ENCODE results near the gene CNTLN.
A peak's percentile ranks its signal among the peaks of the same experiment; 100 is the strongest.
"Not testable (repeated sequence)": the region's sequence is repeated elsewhere in the genome, so short reads cannot be mapped to it uniquely, and the experiment has no call there.

Gene CNTLN

DNA sequence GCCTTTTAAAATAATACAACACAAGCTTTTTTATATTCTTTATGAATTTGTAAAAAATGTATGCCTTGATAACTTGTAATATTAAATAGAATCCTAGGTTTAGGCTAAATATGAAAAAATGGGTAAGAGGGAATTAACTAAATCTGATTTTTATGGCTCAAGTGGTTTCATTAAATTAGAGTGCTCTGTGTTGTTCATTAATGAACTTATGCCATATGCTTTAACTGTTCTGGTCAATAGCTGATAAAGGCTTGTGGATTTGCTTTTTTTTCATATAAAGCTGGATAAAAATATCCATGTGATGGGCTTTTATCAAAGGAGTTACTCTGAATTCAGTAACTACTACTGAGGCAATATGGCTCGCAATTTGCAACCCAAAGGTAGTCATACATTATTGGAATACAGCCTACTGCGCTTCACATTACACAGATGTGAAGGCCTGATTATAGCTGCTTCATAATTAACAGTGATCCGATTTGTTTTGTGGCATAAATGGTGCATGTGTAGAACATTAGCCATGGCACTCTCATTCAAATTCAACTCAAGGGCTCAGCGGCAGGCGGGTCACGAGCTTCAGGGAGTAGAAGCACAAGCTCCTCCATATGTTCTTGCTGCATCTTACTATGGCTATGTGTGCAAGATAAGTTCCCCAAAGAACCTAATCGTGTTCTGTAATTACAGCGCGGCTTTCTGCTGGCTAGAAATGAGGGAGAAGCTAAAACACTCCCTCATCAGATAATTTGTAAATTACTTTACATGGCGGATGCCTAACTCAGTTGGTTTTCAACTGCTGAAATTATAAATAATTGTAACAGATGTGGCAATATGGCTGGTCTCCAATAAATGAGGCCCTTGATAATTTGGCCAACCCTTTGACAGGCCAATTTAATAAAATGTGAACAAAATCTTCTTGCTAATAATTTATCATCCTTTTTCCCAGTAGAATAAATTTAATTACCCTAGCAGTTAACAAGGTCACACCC lies 188.3 kb downstream of the CNTLN start:
- no peak for DNase-seq

DNA sequence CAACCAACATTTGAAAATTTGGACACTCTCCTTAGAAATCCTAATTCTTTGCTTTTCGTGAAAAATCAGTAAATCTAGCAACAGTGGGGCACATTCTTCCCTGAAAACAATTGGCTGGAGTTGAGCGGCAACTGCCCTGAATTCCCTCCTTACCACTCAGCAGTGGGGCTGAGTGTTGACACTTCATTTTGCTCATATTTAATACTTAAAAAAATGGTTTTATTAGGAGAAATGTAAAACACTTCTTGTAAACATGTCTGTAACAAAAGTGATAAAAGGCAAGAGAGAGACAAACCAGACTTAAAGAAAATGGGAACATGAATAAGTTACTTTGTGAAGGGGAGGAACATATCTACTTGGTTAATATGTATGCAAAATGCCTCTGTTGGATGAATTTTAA lies 193.5 kb downstream of the CNTLN start:
- no peak for DNase-seq

DNA sequence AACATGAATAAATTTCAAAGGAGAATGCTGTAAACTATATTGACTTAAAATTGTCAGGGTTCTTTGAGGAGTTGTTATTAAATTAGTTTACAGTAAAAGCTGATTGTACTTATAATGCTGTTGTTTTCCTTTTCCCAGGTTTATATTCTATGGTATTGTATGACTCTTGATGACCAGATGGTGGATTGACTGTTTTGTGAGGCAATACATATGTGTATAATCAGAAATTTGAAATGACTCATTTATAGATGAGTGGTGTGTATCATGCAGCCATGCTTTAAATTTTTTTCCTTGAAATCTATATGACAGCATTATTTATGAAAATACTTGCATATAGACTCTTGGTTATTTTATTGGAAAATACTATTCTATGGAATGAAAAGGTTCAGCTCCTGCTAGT lies 195.3 kb downstream of the CNTLN start:
- DNase-seq, result no peak

DNA sequence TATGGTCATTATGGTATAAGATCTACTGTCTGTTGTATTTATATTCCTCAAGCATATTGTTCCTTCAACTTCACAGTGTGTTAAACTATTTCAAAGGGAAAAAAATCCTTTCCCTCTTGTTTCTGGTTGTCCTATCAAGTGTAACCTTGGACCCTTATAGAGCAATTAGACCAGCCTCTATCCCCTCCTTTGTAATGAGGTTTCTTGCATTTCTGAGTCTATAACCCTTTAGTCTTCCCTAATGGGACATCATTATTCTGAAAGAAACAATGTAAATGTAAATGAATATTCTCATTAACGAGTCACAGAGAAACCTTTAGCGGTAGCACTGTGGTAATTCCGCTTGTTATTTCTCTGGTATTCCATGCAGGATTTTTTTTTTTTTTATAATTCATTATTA lies 197.3 kb downstream of the CNTLN start:
- DNase-seq, result no peak

DNA sequence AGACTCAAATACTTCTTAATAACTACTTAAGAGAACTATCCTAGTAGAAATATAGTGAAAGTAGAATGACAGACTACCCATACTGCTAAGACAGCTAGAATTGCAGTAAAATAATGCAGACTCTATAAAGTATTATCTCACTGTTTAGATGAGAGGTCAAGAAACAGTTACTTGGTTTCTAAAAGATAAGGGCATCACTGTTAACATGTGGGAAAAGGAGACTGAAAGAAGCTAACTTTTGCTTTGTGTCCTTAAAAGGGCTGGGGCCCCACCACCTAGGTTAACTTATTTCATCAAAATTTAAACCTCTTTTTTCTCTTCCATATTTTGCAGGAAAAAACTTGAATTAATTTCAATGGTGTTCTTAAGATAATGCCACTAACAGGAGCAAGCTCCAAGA lies 204.3 kb downstream of the CNTLN start:
- DNase-seq, result no peak

DNA sequence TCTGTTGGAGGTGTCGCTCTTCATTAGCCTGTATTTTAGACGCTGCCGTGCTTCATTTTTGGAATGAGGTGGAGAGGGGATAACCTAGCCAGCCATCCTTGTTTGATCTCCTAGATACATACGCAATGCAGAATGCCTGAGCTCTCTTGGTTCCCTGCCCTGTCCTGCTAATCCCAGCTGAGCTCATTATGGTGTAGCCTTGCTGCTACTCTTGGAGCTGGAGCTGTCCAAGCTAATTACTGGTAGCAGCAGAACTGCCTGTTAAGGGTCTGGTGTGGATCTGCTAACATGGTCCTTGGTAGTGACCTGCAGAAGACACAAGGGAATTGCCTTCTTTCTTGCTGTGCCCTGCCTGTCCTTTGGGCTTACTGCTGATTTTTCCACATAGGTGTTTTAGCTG lies 207.9 kb downstream of the CNTLN start:
- DNase-seq, result no peak

DNA sequence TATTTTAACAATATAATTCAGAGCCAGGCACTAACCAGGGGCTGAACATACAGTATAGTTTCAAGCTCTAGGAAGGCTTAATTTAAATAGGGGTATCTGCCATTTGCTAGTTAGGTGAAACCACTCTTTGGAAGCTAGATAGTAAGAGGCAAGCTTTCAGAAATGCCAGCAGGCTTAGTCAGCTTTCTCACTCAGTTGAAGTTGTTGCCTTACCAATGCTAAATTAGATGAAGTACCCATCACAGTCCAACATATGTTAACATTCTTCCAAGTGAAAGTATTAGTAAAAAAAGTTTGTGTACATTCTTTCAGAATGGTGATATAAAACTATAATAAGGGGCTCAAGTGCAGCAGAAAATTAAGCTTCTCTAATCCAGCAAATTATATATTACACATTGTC lies 215.0 kb downstream of the CNTLN start:
- DNase-seq, result no peak

DNA sequence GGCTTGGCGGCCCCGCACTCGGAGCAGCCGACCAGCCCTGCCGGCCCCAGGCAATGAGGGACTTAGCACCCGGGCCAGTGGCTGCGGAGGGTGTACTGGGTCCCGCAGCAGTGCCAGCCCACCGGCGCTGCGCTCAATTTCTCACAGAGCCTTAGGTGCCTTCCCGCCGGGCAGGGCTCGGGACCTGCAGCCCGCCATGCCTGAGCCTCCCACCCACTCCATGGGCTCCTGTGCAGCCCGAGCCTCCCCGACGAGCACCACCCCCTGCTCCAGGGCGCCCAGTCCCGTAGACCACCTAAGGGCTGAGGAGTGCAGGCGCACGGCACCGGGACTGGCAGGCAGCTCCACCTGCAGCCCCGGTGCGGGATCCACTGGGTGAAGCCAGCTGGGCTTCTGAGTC lies 219.2 kb downstream of the CNTLN start:
- not testable (repeated sequence) for DNase-seq

DNA sequence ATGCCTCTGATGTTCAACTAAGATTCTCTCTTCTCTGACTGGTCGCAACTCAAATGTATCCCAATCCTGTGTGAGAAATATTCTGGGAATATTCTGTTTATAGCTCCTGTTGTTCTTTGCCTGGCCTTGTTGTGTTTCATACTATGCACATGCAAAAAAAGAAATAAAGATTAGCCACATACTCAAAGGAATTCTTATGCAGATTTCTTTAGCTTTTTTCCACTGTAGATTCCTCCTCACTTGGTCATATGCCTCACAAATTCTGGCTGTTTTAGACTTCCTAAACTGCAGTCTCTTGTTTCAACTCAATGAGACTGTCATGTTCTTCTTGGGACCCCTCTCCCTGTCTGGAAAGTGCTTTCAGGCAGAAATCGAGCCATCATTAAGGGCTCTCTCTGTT lies 226.5 kb downstream of the CNTLN start:
- DNase-seq, result no peak

DNA sequence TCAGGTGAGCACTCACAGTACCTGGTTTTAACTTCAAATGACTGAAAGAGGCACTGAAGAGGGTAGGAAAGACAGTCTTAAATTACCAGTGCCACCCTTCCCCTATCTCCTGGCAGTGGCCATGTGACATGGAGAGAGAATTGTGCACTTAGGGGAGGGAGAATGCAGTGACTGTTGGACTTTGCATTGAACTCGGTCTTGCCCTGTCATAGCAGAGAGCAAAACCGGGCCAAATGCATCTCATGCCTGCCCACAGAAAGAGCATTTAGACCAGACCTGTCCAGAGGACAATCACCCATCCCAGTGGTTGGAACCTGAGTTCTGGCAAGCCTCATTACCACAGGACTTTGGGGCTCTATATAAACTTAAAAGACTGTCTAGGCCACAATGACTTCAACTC lies 232.2 kb downstream of the CNTLN start:
- no peak for DNase-seq

DNA sequence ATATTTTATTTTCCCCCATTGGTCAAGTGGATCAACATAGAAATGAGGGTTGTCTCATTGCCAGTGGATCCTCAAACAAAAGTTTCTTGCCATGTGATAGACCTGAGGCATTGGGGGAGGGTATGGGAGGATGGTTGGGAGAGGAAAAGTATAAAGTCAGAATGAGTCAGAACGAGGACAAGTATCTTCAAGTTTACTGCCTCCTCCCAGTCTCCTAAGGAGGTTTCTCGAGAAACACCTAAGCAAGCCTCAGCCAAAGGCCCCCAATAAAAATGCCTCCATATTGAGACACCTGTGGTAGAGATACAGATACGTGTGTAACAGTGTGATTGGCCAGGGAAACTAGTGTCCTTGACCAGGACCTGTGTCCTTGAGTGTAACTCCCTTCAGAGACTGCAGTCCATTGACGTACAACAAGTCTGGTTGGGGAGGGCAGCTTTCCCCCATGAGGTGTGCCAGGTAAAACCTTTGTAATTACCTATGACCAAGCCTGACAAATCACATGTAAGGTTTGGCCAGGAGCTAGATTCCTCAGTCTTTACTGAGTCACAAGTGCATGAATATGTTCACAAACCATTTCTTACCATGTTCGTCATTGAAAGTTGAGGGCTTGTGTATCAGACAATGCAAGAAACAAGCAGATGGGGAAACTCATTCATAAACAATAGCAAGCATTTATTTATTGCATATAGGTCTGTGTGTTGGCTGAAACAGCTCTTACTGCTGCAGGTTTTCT lies 245.5 kb downstream of the CNTLN start:
- DNase-seq, result no peak

DNA sequence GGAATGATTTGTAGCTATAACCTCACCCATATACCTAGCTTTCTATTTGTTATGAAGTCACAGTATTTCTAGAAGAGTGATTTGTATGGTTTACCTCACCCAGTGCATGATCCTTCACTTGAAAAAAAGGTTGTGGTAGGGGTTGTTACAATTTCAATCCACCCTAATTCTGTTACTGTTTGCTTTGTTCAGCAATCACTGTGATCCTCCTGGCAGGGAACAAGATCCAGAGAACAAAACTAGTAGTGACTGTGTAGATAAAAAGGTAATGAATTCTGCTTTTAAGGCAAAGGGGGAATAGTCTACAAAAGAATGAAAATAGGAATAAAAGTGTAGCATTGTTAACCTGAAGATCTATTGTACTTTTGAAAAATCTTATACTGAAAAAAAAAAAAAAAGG lies 252.7 kb downstream of the CNTLN start:
- DNase-seq, result no peak

DNA sequence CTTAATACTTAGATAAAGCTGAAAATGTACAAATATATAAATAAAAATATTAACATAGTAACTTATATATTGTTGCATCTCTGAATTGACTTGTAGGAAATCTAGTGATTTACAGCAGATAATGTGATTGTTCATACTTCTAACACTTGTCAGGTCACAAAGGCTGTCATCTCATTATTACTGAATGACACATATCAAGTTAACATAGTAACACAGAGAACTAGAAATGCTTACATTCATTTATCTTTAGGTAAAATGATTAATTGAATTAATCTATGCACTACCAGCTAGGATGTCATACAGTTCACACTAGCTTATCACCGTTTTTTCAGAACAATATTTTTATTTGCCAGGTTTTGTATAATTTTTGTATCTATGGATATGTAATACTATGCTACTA lies 254.2 kb downstream of the CNTLN start:
- DNase-seq, result no peak

DNA sequence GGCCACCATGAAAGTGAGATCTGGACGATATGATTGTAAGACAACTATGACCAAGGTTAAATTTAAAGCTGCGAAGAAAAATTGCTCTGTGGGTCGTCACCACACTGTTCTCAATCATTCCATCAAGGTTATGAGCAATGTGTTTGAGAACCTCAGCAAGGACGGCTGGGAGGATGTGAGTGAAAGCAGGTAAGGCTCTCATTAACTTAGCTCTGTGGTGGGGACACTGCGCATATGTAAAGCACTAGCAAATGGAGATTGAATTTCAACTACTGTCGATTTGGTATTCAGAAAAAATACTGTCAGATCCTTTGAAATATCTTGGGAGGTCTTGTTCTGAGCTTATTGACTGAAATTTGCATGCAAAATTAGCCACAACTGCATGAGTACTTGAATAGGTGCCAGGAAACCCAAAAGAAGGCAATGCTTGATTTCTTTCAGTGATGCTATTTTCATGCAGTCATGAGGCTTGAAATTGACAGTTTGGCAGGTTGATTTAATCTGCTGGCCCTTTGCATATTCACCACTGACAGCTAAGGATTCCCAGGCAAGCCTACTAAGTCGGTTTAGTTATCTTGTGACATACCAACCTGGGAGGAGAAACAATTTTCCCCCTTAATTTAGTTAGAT lies 260.2 kb downstream of the CNTLN start:
- DNase-seq, result no peak

DNA sequence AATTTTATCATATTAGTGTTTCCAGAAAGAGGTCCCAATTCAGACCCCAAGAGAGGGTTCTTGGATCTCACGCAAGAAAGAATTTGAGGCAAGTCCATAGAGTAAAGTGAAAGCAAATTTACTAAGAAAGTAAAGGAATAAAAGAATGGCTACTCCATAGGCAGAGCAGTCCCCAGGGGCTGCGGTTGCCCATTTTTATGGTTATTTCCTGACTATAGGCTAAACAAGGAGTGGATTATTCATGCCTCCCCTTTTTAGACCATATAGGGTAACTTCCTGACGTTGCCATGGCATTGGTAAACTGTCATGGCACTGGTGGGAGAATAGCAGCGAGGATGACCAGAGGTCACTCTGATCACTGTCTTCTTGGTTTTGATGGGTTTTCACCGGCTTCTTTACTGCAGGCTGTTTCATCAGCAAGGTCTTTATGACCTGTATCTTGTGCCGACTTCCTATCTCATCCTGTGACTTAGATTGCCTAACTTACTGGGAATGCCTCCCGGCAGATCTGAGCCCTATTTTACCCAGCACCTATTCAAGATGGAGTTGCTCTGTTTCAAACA lies 262.4 kb downstream of the CNTLN start:
- not testable (repeated sequence) for DNase-seq

DNA sequence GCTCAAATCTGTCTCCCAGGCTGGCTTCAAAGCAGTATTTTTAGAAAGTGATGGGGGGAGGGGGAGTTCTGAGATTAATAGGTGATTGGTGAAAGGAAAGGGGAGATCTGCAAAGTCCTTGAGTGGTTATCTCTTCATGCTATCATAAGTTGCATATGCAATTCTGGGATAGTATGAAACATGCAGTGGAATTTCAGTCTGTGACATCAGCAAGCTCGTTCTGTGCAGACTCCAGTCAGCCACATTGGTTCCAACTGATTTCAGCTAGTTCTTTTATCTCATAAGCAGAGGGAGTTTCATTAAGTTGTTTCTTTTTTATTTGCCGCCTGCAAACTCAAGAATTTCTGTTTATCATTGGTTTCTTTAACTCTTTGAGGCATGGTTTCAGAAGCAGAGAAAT lies 263.5 kb downstream of the CNTLN start:
- DNase-seq, result no peak

DNA sequence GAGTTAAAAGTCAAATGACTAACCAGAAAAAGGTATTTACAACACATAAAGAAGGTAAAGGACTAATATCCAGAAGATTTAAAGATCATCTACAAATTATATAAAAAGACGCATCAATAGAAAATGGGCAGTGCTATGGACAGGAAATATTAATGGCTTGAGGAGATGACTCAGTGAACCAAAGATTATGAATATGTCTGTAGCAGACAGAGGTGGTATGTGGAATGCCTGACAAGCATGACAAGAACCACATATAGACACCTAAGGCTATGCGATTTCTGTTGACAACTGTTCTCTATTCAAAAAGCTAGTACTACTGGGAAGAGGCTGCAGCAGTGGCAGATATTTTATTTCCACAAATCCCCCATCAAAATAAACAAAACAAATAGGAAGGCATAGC lies 267.0 kb downstream of the CNTLN start:
- DNase-seq, result no peak

DNA sequence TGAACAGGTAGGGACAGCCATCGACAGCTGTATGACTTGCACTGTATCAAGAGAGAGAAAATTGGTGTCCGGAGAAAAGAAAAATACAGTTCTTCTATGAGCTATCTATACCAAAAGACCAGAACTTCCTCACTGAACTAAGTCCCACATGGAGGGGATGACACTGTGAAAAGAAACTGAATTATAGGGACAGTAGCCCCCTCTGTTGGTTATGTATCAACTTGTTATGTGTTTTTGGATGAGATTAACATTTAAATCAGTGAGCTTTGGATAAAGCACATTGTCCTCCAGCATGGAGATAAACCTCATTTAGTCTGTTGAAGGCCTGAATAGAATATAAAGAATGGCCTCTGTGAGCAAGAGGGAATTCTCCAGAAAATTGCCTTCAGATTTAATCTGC lies 267.5 kb downstream of the CNTLN start:
- DNase-seq, result peak; percentile 8

DNA sequence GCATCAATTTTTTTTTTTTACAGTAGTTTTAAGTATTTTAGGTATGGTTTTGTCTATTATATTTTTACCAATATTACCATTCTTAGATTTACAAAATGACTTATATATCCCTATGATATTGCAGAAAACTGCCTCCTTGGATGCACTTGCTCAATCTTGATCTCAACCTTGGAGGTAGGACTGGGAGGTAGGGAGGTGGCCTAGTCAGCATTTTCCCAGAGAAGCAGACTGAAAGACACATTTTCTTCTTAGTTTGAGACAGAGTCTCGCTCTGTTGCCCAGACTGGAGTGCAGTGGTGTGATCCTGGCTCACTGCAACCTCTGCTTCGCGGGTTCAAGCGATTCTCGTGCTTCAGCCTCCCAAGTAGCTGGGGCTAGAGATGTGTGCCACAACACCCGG lies 268.7 kb downstream of the CNTLN start:
- no peak for DNase-seq

DNA sequence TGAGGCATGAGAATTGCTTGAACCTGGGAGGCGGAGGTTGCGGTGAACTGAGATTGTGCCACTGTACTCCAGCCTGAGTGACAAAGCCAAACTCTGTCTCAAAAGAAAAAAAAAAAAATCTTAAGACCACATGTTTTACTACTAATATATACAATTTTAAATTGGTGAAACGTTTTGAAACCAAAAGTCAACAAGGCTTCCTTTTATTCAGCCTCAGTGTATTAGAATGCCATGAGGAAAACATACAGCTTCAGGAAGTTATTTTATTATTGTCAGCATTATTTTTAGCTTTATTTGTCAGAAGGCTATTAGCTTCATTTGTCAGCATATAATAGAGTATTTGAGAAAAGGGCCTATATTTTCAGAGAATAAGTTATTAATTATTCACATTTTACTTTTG lies 280.1 kb downstream of the CNTLN start:
- DNase-seq, result peak; percentile 34

DNA sequence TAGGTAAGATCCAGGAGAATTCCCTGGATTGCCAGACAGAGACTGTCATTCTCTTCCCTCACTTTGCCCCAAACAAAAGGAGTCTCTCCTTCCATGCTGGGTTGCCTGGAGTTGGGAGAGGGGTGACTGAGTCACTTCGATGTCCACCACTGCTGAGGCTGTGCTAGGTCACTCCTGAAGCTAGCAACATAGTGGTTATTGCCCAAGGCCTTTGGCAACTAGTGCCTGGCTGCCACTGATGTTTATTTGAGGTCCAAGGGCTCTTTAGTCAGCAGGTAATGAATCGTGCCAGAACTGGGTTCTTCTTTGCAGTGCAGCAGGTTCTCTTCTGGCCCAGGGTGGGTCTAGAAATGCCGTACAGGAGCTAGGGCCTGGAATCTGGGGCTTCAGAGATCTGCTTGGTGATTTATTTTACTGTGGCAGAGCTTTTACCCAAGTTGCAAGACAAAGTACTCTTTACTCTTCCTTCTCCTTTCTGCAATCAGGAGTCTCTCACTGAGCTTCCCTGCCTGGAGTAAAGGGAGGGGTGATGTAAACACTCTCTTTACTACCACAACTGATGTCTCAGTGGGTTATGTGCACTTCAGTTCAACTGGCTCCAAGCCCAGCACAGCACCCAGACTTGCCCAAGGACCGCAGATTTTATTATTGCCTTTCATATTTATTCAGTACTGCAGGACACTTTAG lies 288.3 kb downstream of the CNTLN start:
- DNase-seq, result no peak

DNA sequence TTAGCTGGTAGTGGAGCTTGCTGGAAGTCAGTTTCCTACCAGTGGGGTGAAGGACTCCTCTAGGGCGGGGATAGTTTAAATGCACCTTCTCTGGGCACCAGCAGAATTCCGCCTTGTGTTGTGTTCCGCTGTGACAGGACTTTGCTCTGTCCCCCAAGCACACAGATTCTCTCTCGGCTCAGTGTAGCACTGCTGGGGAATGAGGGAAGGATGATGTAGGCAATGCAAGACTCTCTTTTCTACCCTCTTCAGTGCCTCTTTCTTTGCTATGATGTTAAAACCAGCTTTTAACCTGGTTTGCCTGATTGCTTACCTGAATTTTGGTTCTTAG lies 288.8 kb downstream of the CNTLN start:
- DNase-seq, result no peak

DNA sequence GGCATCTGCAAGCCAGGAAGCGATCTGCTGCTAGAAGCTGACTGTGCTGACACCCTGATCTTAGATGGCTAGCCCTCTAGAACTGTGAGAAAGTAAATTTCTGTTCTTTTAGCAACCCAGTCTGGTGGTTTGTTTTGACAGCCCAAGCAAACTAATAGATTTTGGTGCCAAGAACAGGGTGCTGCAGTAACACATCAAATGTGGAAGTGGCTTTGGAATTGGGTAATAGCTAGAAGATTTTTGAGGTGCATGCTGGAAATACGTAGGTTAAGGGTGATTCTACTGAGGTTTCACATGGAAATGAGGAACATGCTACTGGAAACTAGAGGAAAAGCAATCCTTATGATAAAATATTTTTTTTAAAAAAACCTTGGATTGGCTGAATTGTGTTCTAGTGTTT lies 290.5 kb downstream of the CNTLN start:
- DNase-seq, result peak; percentile 20
